Suprapubic skin (tissue), 4 donors: ENCODE measurements around the gene NBPF1.

Experiments
- EP300 ChIP-seq: sonication (generic); formaldehyde crosslinking; IDR thresholded peaks from one replicate; pipeline ENCODE4 v1.6.1; 2017; ENCODE audit warnings: antibody characterized with exemption
- POLR2A ChIP-seq, 2 donors: fragments of 450-650 bp; IDR thresholded peaks; one replicate each; pipeline ENCODE4 v1.6.1; 2017; ENCODE audit warnings: antibody characterized with exemption in 2 of 2, mild to moderate bottlenecking in 2 of 2, moderate library complexity in 2 of 2
- POLR2AphosphoS5 ChIP-seq, 3 donors: sonication (generic); formaldehyde crosslinking; IDR thresholded peaks; one replicate each; pipeline ENCODE4 v1.6.1; 2017; ENCODE audit warnings: antibody characterized with exemption in 3 of 3
- TF ChIP-seq, protein P1 (sequence below), 2 donors: fragments of 200-600 bp in 1 of 2; fragments of 450-650 bp in 1 of 2; sonication (generic) in 1 of 2; IDR thresholded peaks; one replicate each; pipeline ENCODE4 v1.5.1; 2016 to 2019; ENCODE audit warnings: antibody characterized with exemption in 2 of 2, mild to moderate bottlenecking in 1 of 2, moderate library complexity in 1 of 2

DNA sequence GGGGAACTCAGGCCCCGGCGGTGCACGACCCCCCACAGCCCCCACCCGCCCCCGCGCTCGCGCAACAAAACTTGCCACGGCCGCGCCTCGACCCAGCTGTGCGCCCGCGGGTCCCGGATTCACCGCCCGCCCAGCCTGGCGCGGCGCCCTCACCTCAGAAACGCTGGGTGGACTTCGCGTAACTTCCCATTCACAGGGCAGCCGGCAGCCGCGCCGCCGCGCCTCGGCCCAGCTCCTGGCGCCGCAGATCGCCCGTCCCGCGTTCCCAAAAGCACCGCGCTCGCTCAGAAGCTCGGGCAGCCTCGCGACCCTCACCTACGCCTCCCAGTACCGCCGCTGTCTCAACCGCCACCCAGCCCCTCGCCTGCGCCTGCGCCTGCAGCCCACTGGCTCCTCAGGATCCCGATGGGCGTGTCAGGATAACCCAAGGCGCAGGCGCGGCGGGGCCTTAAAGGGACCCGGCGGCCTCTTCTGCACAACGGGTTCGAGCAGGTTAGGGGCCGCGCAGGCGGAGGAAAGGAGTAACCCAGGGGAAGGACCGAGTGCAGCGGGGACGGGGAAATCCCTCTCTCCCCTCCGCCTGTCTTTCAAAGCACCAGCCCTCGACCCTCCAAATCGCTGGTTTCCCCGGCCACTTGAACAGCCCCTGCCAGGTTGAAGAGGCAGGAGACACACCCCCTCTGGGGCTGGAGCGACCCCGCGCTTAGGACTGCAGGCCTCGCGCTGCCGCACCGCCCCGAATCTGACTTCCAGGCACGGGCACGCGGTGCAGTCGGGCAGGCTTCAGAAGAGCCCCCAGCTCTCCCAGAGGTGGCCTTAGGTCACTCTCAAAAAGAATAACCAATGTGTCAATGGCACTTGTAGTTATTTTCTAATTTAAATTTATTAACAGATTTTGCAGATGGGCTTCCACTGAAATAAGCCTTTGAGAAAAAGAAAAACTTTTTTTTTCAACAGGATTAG is at the start of gene NBPF1:
- peak in 1 of 2 donors; percentile 62 for TF ChIP-seq POLR2A (IDR thresholded peaks at IDR 0.05)
- TF ChIP-seq, protein P1, sequence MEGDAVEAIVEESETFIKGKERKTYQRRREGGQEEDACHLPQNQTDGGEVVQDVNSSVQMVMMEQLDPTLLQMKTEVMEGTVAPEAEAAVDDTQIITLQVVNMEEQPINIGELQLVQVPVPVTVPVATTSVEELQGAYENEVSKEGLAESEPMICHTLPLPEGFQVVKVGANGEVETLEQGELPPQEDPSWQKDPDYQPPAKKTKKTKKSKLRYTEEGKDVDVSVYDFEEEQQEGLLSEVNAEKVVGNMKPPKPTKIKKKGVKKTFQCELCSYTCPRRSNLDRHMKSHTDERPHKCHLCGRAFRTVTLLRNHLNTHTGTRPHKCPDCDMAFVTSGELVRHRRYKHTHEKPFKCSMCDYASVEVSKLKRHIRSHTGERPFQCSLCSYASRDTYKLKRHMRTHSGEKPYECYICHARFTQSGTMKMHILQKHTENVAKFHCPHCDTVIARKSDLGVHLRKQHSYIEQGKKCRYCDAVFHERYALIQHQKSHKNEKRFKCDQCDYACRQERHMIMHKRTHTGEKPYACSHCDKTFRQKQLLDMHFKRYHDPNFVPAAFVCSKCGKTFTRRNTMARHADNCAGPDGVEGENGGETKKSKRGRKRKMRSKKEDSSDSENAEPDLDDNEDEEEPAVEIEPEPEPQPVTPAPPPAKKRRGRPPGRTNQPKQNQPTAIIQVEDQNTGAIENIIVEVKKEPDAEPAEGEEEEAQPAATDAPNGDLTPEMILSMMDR (IDR thresholded peaks at IDR 0.05), result no peak
- peak in 2 of 3 donors; percentile 36 to 74 for TF ChIP-seq POLR2AphosphoS5 (IDR thresholded peaks at IDR 0.05)
- peak; percentile 44 for TF ChIP-seq EP300
